GM21390 (cell line): ENCODE results near the gene LTF.
A peak's percentile ranks its signal among the peaks of the same experiment; 100 is the strongest.
"Not testable (repeated sequence)": the region's sequence is repeated elsewhere in the genome, so short reads cannot be mapped to it uniquely, and the experiment has no call there.

Experiments used
- ATAC-seq: cut with Tn5 transposase; IDR thresholded peaks from one replicate; pipeline ENCODE4 v1.9.1; 2021; ENCODE audit not compliant: unreplicated experiment

Gene LTF

DNA sequence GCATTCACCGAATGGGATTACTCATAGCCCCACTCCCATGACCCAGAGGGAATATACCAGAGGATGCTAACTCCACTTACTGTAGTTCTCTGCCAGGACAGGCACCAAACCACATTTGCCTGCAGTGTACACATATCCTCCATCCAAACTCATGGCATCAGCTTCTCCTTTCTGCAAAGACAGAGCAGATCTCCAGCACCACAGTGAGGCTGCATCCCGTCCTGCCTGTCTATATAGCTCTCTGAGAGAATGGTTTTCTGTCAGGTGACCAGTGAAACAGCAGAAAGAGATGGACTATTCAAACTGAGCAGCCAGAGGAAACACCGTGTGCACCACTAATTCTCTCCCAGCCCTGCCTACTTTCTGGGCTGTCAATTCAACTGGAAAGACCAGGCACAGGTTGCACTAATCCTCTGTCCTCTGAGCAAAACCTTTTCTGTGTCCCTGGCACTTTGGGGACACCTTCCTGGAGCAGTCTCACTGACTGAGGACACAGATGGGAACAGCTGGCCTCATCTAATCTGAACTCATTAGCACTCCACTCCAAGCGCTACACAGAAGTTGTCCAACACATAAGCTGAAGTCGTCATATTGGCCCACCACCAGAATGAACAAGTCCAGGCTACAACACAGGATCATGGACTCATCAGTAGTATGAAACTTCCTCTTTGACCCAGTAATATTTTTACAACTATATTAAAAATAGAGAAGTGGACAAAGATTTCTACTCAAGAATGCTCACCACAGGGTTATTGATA is 17.3 kb downstream of the LTF start:
- ATAC-seq: no peak

DNA sequence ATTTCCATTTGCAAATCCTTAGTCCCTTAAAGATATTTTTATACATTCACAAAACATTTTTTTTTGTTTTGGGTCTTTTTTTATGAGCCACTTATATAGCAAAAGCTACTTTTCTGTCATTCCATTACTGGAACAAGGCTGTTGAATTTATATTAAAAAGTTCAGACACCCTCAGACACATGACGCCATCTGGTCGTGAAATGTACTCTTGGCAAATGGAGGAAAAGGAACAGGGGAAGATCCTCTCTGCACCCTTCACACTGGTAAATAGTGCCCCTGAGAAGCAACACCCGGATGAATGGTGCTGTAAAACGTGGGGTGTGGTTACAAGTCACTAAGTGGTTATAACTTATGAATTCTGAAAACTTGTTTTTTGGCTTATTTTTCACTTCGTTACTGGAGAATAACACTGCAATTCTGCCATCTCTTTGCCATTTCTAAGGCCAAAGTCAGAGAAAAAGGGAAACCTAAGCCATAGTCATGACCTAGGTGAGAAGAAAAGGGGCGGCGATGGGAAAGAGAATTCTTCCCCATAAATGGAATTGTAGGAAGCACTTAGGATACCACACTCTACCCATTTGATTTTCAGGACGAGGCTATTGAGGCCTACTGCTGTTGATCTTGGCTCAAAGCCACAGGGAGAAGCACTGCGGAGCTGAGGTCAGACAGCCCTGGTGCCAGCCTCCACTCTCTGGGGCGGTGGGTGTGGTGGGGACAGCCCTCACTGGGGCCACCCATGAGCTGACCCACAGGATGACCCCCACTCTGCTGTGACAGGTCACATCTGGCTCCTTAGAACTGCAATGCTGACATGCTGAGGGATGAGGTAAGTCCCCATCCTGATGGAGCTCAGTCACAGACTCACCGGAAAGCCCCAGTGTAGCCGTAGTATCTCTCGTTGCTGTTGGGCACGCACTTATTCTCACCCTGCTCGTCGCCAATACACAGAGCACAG is 21.9 kb downstream of the LTF start:
- no peak for ATAC-seq

DNA sequence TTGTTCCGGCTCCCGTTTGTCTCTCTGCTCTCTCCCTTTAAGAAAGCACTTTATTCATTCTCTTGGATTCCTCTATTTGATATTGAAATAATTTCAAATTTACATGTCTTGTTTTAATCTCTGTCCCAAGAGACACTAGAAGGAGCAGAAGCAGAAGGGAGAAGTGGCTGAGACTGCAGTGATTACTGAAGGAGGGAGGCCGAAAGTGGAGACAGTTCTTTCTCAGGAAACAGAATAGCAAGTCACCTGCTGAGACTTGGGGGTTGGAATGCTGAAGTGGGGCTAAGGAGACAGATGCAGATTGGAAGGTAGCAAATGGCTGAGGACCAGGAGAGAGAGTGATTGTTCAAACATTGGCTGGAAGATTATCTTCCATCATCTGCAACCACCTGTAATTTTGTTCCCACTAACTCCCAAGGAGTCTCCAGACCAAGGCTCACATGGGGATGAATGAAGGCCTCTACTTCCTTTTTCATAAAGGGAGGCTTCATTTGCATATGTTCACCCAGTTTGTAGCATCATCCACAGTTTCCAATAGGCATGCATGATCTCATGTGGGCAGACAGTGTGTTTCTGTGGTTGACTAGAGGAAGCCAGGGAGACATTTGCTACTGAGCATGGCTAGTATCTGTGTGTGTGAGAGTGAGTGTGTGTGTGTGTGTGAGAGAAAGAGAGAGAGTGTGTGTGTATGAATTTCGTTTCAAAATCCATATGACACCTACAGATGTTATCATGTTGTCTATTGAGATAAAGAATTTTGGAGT is 24.0 kb downstream of the LTF start:
- ATAC-seq: peak; percentile 87

DNA sequence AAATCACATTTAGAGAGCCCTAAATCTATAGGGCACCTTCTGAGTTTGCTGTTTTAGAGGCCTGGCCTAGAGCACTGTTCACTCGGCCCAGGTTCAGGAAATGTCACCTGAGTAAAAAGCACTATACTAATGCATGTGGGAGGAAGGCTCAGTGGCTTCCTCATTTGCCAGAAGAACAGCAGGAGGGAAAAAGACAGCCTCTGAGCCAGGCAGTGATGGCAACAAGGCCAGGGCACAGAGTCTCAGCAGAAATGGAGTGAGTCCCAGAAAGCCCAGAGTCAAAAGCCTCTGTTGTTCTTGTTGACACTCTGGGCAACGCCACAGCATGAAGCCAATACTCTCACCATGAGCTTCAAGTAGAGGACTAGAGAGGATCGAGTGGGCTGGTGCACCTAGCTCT is 25.9 kb downstream of the LTF start:
- no peak for ATAC-seq

DNA sequence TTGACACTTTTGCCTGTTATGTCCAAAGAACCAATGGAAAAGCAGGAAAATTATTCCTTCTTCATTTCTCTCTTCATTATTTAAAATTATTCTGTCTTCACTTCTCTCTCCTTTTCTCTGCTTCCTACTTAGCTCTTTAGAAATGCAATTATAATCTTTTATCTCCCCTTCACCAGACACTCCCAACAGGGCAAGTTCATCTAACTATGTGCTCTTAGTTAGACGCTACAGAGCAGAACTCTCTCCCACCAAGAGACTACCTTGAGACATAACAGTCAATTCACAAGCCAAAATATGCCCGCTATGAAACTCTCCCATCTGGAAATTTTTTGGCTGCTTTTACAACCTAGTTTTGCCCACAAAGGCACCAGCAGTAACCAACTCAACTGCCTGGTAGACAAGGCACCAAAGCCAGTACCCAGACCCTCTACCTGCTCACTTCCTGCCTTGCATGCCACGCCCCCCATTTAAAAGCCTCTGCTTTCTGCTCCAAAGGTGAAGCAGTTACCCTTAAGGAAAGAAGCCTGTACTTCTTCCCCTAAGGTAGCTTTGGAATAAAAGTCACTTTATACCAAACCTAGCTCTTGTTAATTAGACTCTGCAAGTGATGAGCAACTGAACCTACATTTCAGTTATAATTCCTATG is 29.5 kb downstream of the LTF start:
- no peak for ATAC-seq

DNA sequence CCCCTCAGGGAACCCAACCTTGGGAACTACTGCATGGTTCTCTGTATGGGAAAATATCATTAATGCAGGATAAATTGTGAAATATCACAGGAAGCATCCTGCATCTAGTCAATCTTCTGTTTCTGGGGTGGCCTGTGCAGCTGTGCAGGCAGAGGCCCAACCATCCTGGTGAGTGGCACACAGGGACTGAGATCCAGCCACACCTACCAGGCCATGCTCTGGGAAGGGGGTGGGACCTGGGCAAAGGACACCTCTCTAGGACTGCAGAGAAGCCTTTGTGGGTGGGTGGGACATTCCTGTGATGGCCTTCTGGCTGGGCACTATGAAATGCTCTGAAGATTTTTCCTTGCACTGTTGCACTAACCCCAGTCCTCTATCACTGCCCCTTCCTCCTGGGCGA is 30.9 kb downstream of the LTF start:
- no peak for ATAC-seq

DNA sequence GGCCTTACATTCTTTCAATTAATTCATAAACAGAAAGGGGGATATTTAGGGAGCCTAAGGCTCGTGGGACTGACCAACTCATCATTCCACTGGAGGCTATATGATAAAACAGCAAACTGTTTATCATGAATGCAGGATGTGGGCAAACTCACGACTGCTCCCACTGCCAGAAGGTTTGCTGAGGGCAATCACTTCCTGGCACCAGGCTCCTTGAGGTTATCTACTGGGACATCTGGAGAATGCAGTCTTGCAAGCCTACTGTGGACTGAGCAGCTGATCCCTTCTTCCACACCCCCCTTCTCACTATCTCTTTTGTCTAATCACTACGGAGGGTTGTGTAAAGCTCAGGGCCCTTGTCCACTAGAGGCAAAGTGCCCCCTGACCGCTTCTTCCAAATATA is 31.6 kb downstream of the LTF start:
- ATAC-seq: not testable (repeated sequence)

DNA sequence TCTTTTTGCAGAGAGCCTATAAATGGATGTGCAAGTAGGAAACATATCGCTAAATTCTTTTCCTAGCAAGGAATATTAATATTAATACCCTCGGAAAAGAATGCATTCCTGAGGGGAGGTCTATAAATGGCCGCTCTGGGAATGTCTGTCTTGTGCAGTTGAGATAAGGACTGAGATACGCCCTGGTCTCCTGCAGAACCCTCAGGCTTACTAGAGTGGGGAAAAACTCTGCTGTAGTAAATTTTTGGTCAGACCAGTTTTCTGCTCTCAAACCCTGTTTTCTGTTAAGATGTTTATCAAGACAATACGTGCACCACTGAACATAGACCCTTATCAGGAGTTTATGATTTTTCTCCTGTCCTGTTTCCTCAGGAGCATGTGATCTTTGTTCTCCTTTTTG is 32.8 kb downstream of the LTF start:
- ATAC-seq: not testable (repeated sequence)

DNA sequence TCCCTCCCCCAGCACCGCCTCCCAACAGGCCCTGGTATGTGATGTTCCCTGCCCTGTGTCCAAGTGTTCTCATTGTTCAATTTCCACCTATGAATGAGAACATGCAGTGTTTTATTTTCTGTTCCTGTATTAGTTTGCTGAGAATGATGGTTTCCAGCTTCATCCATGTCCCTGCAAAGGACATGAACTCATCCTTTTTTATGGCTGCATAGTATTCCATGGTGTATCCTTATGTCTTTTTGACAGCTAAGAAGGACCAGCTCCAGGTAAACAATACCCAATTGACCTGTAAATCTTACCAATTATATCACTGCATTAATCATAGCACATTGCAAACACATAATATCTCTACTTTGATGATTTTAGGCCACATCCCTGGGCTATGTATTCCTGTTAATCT is 33.8 kb downstream of the LTF start:
- not testable (repeated sequence) for ATAC-seq

DNA sequence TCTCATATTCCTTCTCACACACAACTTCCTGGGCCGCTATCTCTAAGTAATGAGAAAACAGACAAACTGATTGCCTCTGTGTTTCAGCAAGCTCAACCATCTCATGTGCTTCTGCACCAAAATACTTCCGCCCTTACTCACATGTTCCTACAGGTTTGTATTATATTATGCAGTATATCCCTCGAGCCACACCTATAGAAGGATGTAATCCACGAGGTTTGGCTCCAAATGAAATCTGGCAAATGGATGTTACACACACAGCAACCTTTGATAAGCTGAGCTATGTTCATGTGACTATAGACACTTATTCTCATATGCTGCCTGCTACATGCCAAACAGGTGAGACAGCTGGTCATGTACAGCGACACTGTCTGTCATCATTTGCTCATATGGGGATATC is 35.0 kb downstream of the LTF start:
- ATAC-seq: no peak

DNA sequence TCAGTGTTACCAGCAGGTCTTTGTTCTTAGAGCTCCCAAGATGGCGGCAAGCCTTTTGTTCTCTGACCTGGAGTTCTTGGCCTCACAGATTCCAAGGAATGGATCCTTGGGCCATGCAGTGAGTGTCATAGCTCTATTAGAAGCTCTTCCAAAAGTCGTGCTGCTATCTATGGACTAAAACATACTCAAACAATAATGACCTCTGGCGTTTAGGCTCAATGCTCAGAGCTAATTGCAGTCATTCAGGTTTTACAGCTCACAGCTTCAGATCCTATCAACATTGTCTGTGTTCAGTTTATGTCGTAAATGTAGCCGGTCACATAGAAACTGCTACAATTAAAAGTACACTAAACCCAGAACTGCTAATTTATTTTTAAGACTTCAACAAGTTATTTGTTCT is 35.5 kb downstream of the LTF start:
- ATAC-seq: no peak

DNA sequence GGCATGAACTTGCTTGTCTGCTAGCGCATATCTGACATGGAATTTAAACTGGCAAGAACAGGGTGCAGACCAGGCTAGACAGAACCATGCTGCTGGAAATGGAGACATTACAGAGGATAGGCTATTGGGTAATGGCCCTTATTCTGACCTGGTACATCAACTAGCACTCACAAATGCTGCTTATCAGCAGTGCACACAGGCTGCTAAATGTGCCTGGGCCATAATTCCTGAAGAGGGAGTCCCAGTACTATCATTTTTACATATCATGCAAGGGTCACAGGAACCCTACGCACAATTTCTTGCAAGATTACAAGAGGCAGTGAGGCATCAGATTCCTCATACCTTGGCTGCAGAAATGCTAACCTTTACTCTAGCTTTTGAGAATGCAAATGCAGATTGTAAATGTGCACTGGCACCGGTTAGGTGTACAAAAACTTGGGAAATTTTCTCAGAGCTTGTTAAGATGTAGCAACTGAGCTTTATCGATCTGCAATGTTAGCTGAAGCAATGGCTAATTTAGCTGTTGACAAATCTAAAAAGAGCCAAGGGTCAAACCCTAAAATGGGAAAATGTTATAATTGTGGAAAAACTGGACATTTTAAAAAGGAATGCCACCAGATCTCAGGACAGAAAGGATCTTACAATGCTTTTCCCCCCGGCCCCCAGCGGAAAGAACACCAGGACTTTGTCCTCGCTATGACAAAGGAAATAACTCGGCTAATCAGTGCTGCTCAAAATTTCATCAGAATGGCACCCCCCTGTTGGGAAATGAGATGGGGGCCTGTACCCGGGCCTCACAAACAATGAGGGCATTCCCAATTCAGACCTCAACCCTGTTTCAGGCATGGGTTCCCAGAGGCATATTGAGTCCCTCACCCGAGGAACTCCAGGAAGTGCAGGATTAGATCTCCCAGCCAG is 36.5 kb downstream of the LTF start:
- no peak for ATAC-seq

DNA sequence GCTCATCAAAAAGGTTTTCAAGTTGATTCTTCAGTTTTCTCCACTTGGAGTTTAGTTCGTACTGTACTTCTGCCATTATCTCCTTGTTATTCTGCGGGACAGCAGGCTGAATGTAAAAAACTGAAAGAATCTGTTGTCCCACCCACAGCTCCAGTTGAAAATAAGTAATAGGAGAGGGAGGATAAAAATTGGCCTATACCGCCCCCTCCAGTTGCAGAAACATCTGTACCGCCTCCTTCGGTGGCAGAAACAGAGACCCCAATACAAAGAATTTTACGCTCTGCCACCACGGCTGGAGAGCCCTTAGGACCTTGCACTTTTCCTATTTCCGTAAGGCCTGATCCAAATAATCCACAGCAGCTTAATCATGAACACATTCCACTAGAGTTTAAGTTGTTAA is 37.3 kb downstream of the LTF start:
- ATAC-seq: not testable (repeated sequence)

DNA sequence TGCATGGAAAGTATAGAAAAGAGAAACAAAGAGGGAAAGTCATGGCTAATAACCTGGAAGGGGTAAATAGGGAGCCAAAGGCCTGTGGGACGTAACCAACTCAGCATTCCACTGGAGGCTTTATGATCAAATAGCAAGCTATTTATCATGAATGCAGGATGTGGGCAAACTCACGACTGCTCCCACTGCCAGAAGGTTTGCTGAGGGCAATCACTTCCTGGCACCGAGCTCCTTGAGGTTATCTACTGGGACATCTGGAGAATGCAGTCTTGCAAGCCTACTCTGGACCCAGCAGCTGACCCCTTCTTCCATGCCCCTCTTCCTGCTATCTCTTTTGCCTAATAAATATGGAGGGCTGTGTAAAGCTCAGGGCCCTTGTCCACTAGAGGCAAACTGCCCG is 38.2 kb downstream of the LTF start:
- ATAC-seq: not testable (repeated sequence)

DNA sequence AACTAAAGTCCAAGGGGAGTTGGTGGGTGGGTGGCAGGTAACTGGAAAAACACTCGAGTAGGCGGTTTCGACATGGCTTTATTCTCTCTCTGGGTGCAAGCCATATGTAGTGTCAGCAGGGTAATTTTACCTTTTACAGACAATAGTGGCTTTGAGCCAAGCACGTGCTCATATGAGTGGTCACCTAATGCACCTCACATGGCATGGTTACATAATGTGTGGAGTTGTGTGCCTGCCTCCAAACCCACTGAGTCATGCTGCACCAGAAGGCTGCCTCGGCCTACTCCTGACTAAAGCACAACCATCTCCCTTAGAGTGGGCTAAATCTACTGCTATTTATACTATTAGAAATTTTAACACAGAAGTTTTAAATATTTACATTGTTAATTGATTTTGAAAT is 41.1 kb downstream of the LTF start:
- ATAC-seq: no peak

DNA sequence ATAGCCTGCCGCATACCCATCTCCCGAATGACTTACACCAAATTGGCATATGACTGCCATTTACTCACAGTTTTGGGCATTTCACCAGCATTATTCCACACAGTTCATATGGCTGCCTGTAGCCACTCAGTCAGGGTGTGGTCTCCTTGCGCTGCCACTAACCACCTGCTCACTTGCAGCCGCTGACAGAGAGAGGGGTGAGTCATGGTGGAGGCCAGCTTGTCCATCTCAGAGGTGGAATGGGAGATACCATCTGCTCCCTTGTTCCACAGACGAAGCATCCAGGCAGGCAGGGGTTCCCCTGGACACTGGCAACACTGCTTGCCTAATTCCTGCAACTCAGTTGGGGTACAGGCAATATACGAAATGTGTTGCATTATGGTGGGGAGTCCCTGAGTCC is 42.1 kb downstream of the LTF start:
- no peak for ATAC-seq

DNA sequence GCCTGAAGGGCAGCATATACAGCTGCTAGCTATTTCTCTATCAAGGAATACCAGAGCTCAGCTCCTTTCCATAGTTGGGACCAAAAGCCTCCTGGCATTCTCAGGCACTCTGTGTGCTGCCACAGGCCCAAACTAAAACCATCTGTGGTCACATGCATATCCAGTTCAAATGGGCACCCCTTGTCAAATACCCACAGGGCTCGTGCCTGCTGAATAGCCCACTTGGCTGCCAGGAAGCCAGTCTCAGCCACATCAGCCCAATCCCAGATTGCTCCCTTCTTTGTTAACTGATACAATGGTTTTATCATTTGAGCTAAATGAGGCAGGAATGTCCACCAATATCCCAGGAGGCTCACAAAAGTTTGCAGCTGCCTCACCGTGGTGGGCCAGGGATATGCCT is 43.8 kb downstream of the LTF start:
- no peak for ATAC-seq

DNA sequence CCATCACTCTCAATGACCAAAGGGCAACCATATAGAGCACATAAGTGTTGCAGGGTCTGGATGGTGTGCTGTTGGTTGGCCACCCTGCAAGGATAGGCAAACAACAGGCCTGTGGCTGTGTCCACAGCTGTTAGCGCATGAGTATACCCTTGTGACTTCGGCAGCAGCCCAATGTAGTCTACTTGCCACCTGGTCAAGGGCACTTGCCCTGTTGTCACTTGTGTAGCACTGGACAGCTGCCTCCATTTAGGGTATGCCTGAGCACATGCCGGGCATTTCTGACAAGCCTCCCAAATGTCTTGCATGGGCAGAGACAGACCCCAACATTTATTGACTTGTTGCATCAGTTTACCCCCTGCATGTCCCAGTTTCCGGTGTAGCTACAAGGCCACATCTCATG is 44.9 kb downstream of the LTF start:
- no peak for ATAC-seq

DNA sequence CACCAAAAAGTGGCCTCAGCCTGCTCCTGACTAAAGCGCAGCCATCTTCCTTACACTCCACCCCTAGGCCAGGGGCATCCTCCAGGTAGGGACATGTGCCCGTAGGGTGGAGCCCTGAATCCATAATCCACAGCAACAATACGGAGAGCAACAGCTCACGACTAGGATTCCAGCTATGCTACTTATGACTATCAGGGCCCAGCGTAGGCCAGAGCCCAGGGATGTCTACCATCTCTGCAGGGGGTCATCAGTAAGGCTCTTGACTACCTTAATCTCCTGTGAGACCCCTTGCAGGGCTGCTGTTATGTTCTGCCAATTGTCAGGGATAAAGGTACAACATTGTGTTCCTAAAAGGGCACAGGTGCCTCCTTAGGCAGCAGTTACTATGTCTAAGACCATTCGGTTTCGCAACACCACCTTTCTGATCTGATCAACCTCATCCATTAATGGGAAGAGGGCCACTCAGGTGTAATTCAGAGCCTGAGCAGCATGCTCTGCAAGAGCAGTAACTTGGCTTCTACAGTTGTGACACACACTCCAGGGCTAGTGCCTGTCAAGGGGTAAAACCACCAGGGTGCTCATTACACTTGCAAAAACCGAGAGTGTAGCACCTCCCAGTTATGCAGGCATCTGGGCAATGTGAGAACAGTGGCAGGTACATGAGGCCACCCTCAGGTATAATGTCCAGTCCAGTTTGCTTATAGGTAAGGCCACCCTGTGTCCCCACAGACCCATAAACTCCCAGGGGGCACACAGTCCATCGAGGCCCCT is 46.7 kb downstream of the LTF start:
- no peak for ATAC-seq
